H1 (cell line): Measurements from ENCODE around the gene GNG7.

Experiments used
- GABPA ChIP-seq: IDR thresholded peaks from 2 replicates; pipeline ENCODE4 v1.6.1; 2011; ENCODE audit warnings: mild to moderate bottlenecking, low read length, moderate library complexity, borderline replicate concordance; ENCODE audit not compliant: insufficient read depth
- KDM5A ChIP-seq: fragments of 200-600 bp; IDR thresholded peaks from 2 replicates; pipeline ENCODE4 v1.7.1; 2012; ENCODE audit warnings: mild to moderate bottlenecking, low read length, inconsistent platforms, mixed read lengths
- NANOG ChIP-seq: IDR thresholded peaks from 2 replicates; pipeline ENCODE4 v1.6.1; 2011; ENCODE audit warnings: low read length, low read depth, mild to moderate bottlenecking, inconsistent platforms; ENCODE audit not compliant: insufficient read depth, poor library complexity, severe bottlenecking
- RAD21 ChIP-seq, 2 experiments: IDR thresholded peaks in 1 of 2; conservative IDR thresholded peaks in 1 of 2; 2 replicates each; pipeline ENCODE4 v1.6.1; 2011; ENCODE audit warnings: low read depth in 2 of 2, low read length in 2 of 2, improper control_type of control experiment in 1 of 2, inconsistent platforms in 1 of 2, mild to moderate bottlenecking in 1 of 2, moderate library complexity in 1 of 2
- SAP30 ChIP-seq: fragments of 300-600 bp; sonication (generic); IDR thresholded peaks from 2 replicates; pipeline ENCODE4 v1.7.1; 2012; ENCODE audit warnings: low read length, moderate library complexity, mild to moderate bottlenecking, inconsistent platforms; ENCODE audit not compliant: insufficient read depth, insufficient replicate concordance
- SIRT6 ChIP-seq: IDR thresholded peaks from one replicate; pipeline ENCODE4 v1.7.1; 2012; ENCODE audit warnings: low read length, inconsistent platforms
- SIX5 ChIP-seq: IDR thresholded peaks from 2 replicates; pipeline ENCODE4 v1.6.1; 2011; ENCODE audit warnings: mild to moderate bottlenecking, low read depth, low read length
- TF ChIP-seq, protein P1 (sequence below): IDR thresholded peaks from 2 replicates; pipeline ENCODE4 v1.6.1; 2012; ENCODE audit warnings: low read length, inconsistent platforms

GRCh38 chr19:2519482-2519881, 183.0 kb downstream of the GNG7 start:
- TF ChIP-seq SAP30 (no peak), SIX5 (no peak), NANOG (no peak), SIRT6 (no peak), RAD21 (IDR thresholded peaks at IDR 0.05 in 1 of 2, conservative IDR thresholded peaks at IDR 0.05 in 1 of 2; ENCODE audit: low read depth in 2 of 2, low read length in 2 of 2) (no peak), GABPA (no peak), KDM5A (no peak)
- TF ChIP-seq, protein P1, sequence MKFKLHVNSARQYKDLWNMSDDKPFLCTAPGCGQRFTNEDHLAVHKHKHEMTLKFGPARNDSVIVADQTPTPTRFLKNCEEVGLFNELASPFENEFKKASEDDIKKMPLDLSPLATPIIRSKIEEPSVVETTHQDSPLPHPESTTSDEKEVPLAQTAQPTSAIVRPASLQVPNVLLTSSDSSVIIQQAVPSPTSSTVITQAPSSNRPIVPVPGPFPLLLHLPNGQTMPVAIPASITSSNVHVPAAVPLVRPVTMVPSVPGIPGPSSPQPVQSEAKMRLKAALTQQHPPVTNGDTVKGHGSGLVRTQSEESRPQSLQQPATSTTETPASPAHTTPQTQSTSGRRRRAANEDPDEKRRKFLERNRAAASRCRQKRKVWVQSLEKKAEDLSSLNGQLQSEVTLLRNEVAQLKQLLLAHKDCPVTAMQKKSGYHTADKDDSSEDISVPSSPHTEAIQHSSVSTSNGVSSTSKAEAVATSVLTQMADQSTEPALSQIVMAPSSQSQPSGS: no peak
